GM23338 (cell line): ENCODE data around the gene MRPS14. TPM values are rescaled to one million over a fixed set of nuclear protein-coding genes. Genes with fewer than 3 reads are reported as not detected.

Source experiments
- ATAC-seq: fragments of 200-7000 bp; cut with Tn5 transposase; 3 replicates; pipeline ENCODE4 v1.9.1; 2020
- DNase-seq: peaks from one replicate; pipeline ENCODE4 v3.0.0-alpha.2; 2015; ENCODE audit warnings: low spot score
- H2AFZ ChIP-seq: fragments of 200-600 bp; sonication (generic); 2 replicates; pipeline ENCODE4 v1.8.0; 2016; ENCODE audit warnings: antibody characterized with exemption, mild to moderate bottlenecking, moderate library complexity
- H3F3A ChIP-seq: fragments of 200-600 bp; sonication (generic); replicated peaks from 2 replicates; pipeline ENCODE4 v1.8.0; 2017; ENCODE audit warnings: antibody characterized with exemption, mixed run types, low read depth
- H3K27ac ChIP-seq: fragments of 200-600 bp; sonication (generic); 2 replicates; pipeline ENCODE4 v1.6.1; 2016; ENCODE audit warnings: low read depth
- H3K27me3 ChIP-seq: fragments of 200-600 bp; sonication (generic); 2 replicates; pipeline ENCODE4 v1.8.0; 2016; ENCODE audit warnings: mild to moderate bottlenecking, mixed run types, moderate library complexity; ENCODE audit not compliant: insufficient read depth
- H3K36me3 ChIP-seq: fragments of 200-600 bp; sonication (generic); 2 replicates; pipeline ENCODE4 v1.8.0; 2016; ENCODE audit warnings: mild to moderate bottlenecking; ENCODE audit not compliant: insufficient read depth
- H3K4me1 ChIP-seq: fragments of 200-600 bp; sonication (generic); 2 replicates; pipeline ENCODE4 v1.8.0; 2016; ENCODE audit warnings: mild to moderate bottlenecking, moderate library complexity; ENCODE audit not compliant: insufficient read depth
- H3K4me2 ChIP-seq: fragments of 200-600 bp; sonication (generic); 2 replicates; pipeline ENCODE4 v1.7.1; 2017; ENCODE audit warnings: mixed run types
- H3K4me3 ChIP-seq: fragments of 200-600 bp; sonication (generic); 2 replicates; pipeline ENCODE4 v1.6.1; 2016; ENCODE audit warnings: mixed run types
- H3K79me2 ChIP-seq: fragments of 200-600 bp; sonication (generic); replicated peaks from 2 replicates; pipeline ENCODE4 v1.8.0; 2017; ENCODE audit warnings: mild to moderate bottlenecking; ENCODE audit not compliant: insufficient read depth
- H3K9me2 ChIP-seq: fragments of 200-600 bp; sonication (generic); 2 replicates; pipeline ENCODE4 v1.8.0; 2017; ENCODE audit not compliant: insufficient read depth
- H4K20me1 ChIP-seq: fragments of 200-600 bp; sonication (generic); replicated peaks from 2 replicates; pipeline ENCODE4 v1.8.0; 2017; ENCODE audit warnings: mild to moderate bottlenecking; ENCODE audit not compliant: insufficient read depth
- H3K27ac Mint-ChIP-seq: 2 replicates; pipeline ENCODE4 v1.8.0; 2020; ENCODE audit warnings: inconsistent platforms, mild to moderate bottlenecking, moderate library complexity, mixed read lengths
- H3K27me3 Mint-ChIP-seq: 3 replicates; pipeline ENCODE4 v1.8.0; 2022; ENCODE audit warnings: low read depth, mild to moderate bottlenecking, moderate library complexity, mixed read lengths, inconsistent platforms; ENCODE audit not compliant: insufficient read depth, poor library complexity
- H3K36me3 Mint-ChIP-seq: 3 replicates; pipeline ENCODE4 v1.8.0; 2021; ENCODE audit warnings: low read depth, mild to moderate bottlenecking, inconsistent platforms, moderate library complexity, mixed read lengths
- H3K4me1 Mint-ChIP-seq: 3 replicates; pipeline ENCODE4 v1.8.0; 2020; ENCODE audit warnings: mild to moderate bottlenecking, inconsistent platforms, mixed read lengths
- H3K4me3 Mint-ChIP-seq: 3 replicates; pipeline ENCODE4 v1.8.0; 2021; ENCODE audit warnings: moderate library complexity, mild to moderate bottlenecking, inconsistent platforms, mixed read lengths
- H3K9me3 Mint-ChIP-seq: 3 replicates; pipeline ENCODE4 v1.8.0; 2020; ENCODE audit warnings: moderate library complexity, mild to moderate bottlenecking, inconsistent platforms, mixed read lengths
- CREB1 ChIP-seq: fragments of 250-450 bp; sonication (Bioruptor Pico); IDR thresholded peaks from 2 replicates; pipeline ENCODE4 v1.5.0; 2020; ENCODE audit warnings: low read depth, mild to moderate bottlenecking, moderate library complexity
- CTCF ChIP-seq, 2 experiments: fragments of 200-600 bp in 1 of 2; sonication (generic) in 1 of 2; conservative IDR thresholded peaks; 2 replicates each; pipeline versions ENCODE4 v1.5.1 to v1.6.1; 2016 to 2017; ENCODE audit warnings: antibody characterized with exemption in 2 of 2, low read depth in 2 of 2, mild to moderate bottlenecking in 2 of 2, moderate library complexity in 1 of 2
- ETS1 ChIP-seq: IDR thresholded peaks from 2 replicates; pipeline ENCODE4 v1.6.1; 2016; ENCODE audit warnings: antibody characterized with exemption
- EZH2 ChIP-seq: fragments of 200-600 bp; sonication (generic); IDR thresholded peaks from one replicate; pipeline ENCODE4 v1.8.0; 2017; ENCODE audit warnings: antibody characterized with exemption, mild to moderate bottlenecking, low read depth; ENCODE audit not compliant: unreplicated experiment
- EZH2phosphoT487 ChIP-seq: fragments of 200-600 bp; sonication (generic); IDR thresholded peaks from one replicate; pipeline ENCODE4 v1.8.1; 2018; ENCODE audit warnings: antibody characterized with exemption; ENCODE audit not compliant: unreplicated experiment
- JUNB ChIP-seq: IDR thresholded peaks from one replicate; pipeline ENCODE4 v1.6.1; 2016; ENCODE audit warnings: antibody characterized with exemption; ENCODE audit not compliant: unreplicated experiment
- NANOG ChIP-seq: IDR thresholded peaks from 2 replicates; pipeline ENCODE4 v1.6.1; 2016; ENCODE audit warnings: antibody characterized with exemption, borderline replicate concordance
- POLR2AphosphoS5 ChIP-seq: IDR thresholded peaks from 2 replicates; pipeline ENCODE4 v1.6.1; 2016; ENCODE audit warnings: antibody characterized with exemption, low read depth
- REST ChIP-seq: IDR thresholded peaks from one replicate; pipeline ENCODE4 v1.6.1; 2018; ENCODE audit warnings: antibody characterized with exemption; ENCODE audit not compliant: unreplicated experiment
- STAT1 ChIP-seq: IDR thresholded peaks from one replicate; pipeline ENCODE4 v1.6.1; 2016; ENCODE audit warnings: antibody characterized with exemption; ENCODE audit not compliant: unreplicated experiment
- ZNF114 ChIP-seq: fragments of 250-450 bp; sonication (Bioruptor Pico); IDR thresholded peaks from 2 replicates; pipeline ENCODE4 v1.5.0; 2020; ENCODE audit warnings: mild to moderate bottlenecking, moderate library complexity
- ZNF331 ChIP-seq: fragments of 250-450 bp; sonication (Bioruptor Pico); IDR thresholded peaks from 2 replicates; pipeline ENCODE4 v1.5.0; 2020; ENCODE audit warnings: low read depth, mild to moderate bottlenecking, moderate library complexity
- ZNF462 ChIP-seq: fragments of 250-450 bp; sonication (Bioruptor Pico); IDR thresholded peaks from 2 replicates; pipeline ENCODE4 v1.5.0; 2020; ENCODE audit warnings: mild to moderate bottlenecking, moderate library complexity
- polyA plus RNA-seq: library from polyadenylated mRNA; unstranded; fragments of >200 nt; fragmentation: Nextera tagmentation; extraction: Ambion mirVana; gene quantifications from 2 replicates; pipeline ENCODE4 v1.2.1, GENCODE V29; 2016
- total RNA-seq: library from RNA; depleted of rRNA; stranded (reverse); fragments of >200 nt; shearing (Covaris generic); gene quantifications from 2 replicates; pipeline ENCODE4 v1.2.3, GENCODE V29; 2014

The MRPS14 gene
- total and polyA plus RNA-seq, 2 experiments from 2014 or later: 18.5 to 75.7 TPM

- Histone ChIP-seq H3K4me2 (no peak overlapping the region), H2AFZ (no peak overlapping the region), H3K4me3 (no peak overlapping the region), H3K79me2 (peaks cover 20% of the 10 kb centered on the region), H4K20me1 (peaks cover 10% of the 10 kb centered on the region; the same call in 1 of the 2 replicates), H3F3A (peaks cover under 1% of the 10 kb centered on the region; the same call in 1 of the 2 replicates), H3K9me2 (no peaks in the 10 kb centered on the region), H3K27me3 (no peaks in the 10 kb centered on the region), H3K27ac (peak overlapping the region; percentile 15; the same call in 1 of the 2 replicates), H3K4me1 (peaks cover 6% of the 10 kb centered on the region; the same call in 1 of the 2 replicates), H3K36me3 (peaks cover 3% of the 10 kb centered on the region; the same call in 1 of the 2 replicates)
- Mint-ChIP-seq H3K9me3 (no peaks in the 10 kb centered on the region), H3K27ac (no peak overlapping the region), H3K36me3 (peaks cover 19% of the 10 kb centered on the region), H3K4me1 (peaks cover 17% of the 10 kb centered on the region; the same call in 2 of the 3 replicates), H3K27me3 (peaks cover 3% of the 10 kb centered on the region), H3K4me3 (no peak overlapping the region)
- TF ChIP-seq NANOG (no peak), ZNF114 (CRISPR knock-in tag) (no peak), ZNF331 (no peak), EZH2 (no peak), ETS1 (no peak), EZH2phosphoT487 (no peak), ZNF462 (CRISPR knock-in tag) (no peak), POLR2AphosphoS5 (no peak), REST (no peak), CREB1 (no peak), JUNB (no peak), STAT1 (no peak), CTCF (conservative IDR thresholded peaks at IDR 0.05; ENCODE audit: low read depth in 2 of 2) (no peak)
- DNase-seq (no peak), ATAC-seq (no peak)
Measured at GRCh38 chr1:174997041-174997440, 26.2 kb downstream of the MRPS14 start.
